Activated CD4-positive, alpha-beta memory T cell treated with anti-CD3 and anti-CD28 coated beads for 36 hours (primary cell): ENCODE data around the gene RPS6KA2. TPM values are rescaled to one million over a fixed set of nuclear protein-coding genes. Genes with fewer than 3 reads are reported as not detected.

Experiments used
- CTCF ChIA-PET: fragments of 350-600 bp; sonication (Branson Sonifier 250); formaldehyde crosslinking; loops from one replicate; lab custom pipeline; 2021; ENCODE audit warnings: antibody characterized with exemption, inconsistent platforms; lab: Charles Lee
- POLR2A ChIA-PET: fragments of 350-600 bp; sonication (Branson Sonifier 250); formaldehyde crosslinking; loops from one replicate; lab custom pipeline; 2021; ENCODE audit warnings: antibody characterized with exemption; lab: Charles Lee
- DNase-seq: peaks from one replicate; pipeline ENCODE4 v3.0.0-alpha.2; 2020
- H3K27ac Mint-ChIP-seq: one replicate; pipeline ENCODE4 v1.8.0; 2021; ENCODE audit warnings: mixed read lengths
- H3K27me3 Mint-ChIP-seq: one replicate; pipeline ENCODE4 v1.8.0; 2021; ENCODE audit warnings: mixed read lengths
- H3K36me3 Mint-ChIP-seq: one replicate; pipeline ENCODE4 v1.8.0; 2021; ENCODE audit warnings: mixed read lengths
- H3K4me1 Mint-ChIP-seq: one replicate; pipeline ENCODE4 v1.8.0; 2021; ENCODE audit warnings: low read depth, mixed read lengths
- H3K4me3 Mint-ChIP-seq: one replicate; pipeline ENCODE4 v1.8.0; 2021; ENCODE audit warnings: mild to moderate bottlenecking, mixed read lengths
- H3K9me3 Mint-ChIP-seq: one replicate; pipeline ENCODE4 v1.8.0; 2021; ENCODE audit warnings: mixed read lengths
- intact Hi-C: fragments of 100-400 bp; cut with micrococcal nuclease; formaldehyde crosslinking; loops from one replicate; pipeline ENCODE4 v1.15.1; 2023
- total RNA-seq, 2 experiments: library from RNA; stranded (reverse); gene quantifications; one replicate each; pipeline ENCODE4 v1.2.3, GENCODE V29; 2021

The RPS6KA2 gene
- total RNA-seq, 2 experiments from 2014 or later, result 7.7 to 7.9 TPM

DNA sequence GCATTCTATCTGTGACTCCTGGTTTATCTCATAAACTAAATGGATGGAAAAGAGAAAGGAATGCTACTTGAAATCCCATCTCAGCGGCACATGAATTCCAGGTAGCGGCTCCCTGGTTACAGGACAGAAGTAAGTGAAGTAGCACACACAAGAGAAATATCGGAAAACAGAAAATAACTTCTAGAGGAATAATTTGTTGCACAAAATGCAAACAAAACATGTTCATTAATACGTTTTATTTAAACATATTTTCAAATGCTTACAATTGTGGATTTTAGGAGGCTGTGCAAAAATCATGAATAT lies 26.5 kb upstream of the RPS6KA2 start:
- Mint-ChIP-seq H3K36me3 (no peaks in the 10 kb centered on the region), H3K27me3 (peaks cover 13% of the 10 kb centered on the region), H3K9me3 (no peaks in the 10 kb centered on the region), H3K27ac (no peak overlapping the region), H3K4me1 (peaks cover 9% of the 10 kb centered on the region), H3K4me3 (no peak overlapping the region)
- CTCF ChIA-PET, result no interaction called here
- intact Hi-C loops, result no loop called here
- POLR2A ChIA-PET, result no interaction called here
- no peak for DNase-seq

DNA sequence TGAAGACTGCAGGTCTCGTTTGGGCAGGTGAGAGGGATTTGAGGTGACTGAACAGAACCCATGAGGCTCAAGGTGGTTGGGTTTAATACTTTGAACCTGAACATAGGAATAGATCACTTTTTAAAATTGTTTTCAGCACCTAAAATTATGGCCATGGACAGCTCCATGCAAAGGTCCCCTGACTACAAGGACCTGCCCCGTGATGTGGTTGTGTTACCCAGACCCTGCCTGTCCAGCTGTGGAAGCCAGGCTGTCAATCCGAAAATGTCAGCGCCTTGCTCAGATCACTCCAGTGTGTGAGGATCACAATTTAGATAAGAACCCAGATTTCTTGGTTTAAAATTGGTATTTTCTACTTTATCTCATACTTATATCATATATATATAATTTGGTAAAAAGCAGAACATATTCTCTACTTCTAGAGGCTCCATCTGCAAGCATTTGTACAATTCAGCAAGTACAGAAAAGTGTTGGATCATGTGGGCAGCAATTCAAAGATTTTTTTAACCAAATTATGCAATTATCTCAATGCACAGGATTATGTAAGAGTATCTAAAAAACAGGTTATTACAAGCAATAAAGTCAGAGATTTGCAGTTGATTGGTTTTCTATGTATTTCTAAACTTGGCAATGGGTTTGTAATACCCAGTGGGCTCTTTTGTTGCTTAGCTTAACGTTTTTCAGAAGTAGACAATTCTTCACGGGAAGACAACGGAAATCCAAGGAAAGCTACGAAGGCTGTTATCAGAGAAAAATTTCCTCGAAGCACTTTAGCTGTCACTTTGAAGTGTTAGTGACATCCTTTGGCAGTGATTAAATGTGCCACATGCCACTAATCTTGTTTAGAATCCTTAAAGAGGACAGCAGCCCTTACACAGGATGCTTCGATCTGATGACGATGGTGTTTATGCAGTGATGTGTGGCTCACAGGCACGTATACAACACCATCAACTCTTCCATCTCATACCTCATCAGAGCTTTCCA lies 24.1 kb upstream of the RPS6KA2 start:
- Mint-ChIP-seq H3K9me3 (no peaks in the 10 kb centered on the region), H3K27ac (no peak overlapping the region), H3K4me1 (no peaks in the 10 kb centered on the region), H3K36me3 (no peaks in the 10 kb centered on the region), H3K4me3 (no peak overlapping the region), H3K27me3 (no peaks in the 10 kb centered on the region)
- intact Hi-C loops, result no loop called here
- CTCF ChIA-PET, result no interaction called here
- no peak for DNase-seq
- POLR2A ChIA-PET, result no interaction called here

DNA sequence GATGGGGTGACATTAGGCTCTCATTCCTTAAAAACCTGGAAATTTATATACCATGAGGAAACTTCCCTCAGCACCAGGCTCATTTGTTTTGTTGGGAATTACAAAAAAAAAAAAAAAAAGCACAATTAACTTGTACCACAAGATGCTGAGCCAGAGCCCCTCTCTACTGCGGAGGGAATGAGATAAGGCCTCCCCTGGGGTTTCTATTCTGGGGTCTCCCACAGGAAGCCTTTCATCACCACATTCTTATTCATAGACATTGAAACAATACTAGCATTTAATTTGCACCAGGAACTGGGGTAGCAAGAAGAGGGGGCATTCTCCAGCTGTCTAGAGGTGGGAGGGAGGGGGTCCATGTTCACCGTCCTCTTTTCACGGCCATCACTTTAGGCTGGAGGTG lies 23.0 kb upstream of the RPS6KA2 start:
- Mint-ChIP-seq H3K27ac (no peak overlapping the region), H3K4me3 (no peak overlapping the region), H3K9me3 (no peaks in the 10 kb centered on the region), H3K36me3 (no peaks in the 10 kb centered on the region), H3K27me3 (no peaks in the 10 kb centered on the region), H3K4me1 (no peaks in the 10 kb centered on the region)
- DNase-seq, result no peak
- POLR2A ChIA-PET, result no interaction called here
- intact Hi-C loops, result no loop called here
- CTCF ChIA-PET, result no interaction called here

DNA sequence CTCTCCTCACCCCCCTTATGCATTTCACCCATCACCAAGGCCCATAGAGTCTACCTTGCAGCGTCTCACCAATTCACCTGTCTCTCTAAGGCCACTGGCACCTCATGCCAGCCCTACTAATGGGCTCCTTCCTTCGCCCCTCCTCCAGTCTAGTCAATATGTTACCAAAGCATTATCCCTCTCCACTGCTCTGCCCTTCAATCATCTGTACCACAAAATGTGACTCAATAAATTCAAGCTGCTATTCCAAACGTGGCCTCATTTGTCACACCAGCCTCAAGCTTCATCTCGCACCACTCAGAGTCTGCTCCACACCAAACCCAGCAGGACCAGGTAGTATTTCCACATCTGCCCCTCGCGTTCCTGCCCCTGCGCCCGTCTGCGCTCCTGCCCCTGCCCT lies 21.8 kb upstream of the RPS6KA2 start:
- H3K27me3 Mint-ChIP-seq, result no peaks in the 10 kb centered on the region

DNA sequence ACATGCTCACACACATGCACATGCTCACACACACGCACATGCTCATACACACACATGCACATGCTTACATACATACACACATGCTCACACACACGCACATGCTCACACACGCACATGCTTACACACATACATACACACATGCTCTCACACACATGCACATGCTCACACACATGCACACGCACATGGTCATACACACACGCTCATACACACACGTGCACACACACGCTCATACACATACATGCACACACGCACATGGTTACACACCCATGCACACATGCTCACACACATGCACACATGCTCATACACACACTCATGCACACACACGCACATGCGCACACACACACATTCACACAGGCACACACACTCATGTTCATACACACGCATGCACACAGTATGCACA lies 20.8 kb upstream of the RPS6KA2 start:
- ChIA-PET POLR2A (no interaction called here), CTCF (no interaction called here)
- H3K36me3 Mint-ChIP-seq, result peaks cover 4% of the 10 kb centered on the region
- no peak overlapping the region for H3K4me3 Mint-ChIP-seq
- no peak for DNase-seq
- H3K27ac Mint-ChIP-seq, result no peak overlapping the region
- no peaks in the 10 kb centered on the region for H3K27me3 Mint-ChIP-seq
- intact Hi-C loops, result no loop called here
- H3K4me1 Mint-ChIP-seq, result no peaks in the 10 kb centered on the region
- H3K9me3 Mint-ChIP-seq, result peaks cover 7% of the 10 kb centered on the region

More for the DNA sequence above, 21.8 kb upstream of the RPS6KA2 start:
- peaks cover 3% of the 10 kb centered on the region for H3K9me3 Mint-ChIP-seq
- H3K4me3 Mint-ChIP-seq, result no peak overlapping the region
- H3K27ac Mint-ChIP-seq, result no peak overlapping the region
- H3K36me3 Mint-ChIP-seq, result no peaks in the 10 kb centered on the region
- DNase-seq, result no peak
- ChIA-PET POLR2A (no interaction called here), CTCF (no interaction called here)
- intact Hi-C loops, result no loop called here
- no peaks in the 10 kb centered on the region for H3K4me1 Mint-ChIP-seq

DNA sequence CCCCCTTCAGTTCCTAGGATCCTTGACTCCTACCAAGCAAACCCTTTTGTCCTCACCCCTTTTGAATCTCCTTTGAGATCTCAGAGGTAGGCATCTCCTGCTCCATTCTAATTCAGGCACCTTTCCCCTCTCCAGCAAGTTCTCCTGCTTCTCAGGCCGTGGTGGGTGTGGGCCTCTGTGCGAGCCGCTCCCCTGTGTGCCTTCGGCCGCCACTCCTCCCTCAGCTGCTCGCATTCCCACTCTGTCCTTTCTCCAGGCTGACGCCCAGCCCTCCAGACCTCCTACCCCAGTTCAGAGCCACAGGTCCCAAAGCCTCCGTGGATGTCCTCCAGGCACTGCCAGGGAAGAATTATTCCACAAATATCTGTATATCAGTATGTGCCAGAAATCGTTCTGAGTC lies 19.7 kb upstream of the RPS6KA2 start:
- no peak for DNase-seq
- intact Hi-C loops, result no loop called here
- ChIA-PET CTCF (no interaction called here), POLR2A (no interaction called here)
- Mint-ChIP-seq H3K9me3 (peaks cover 7% of the 10 kb centered on the region), H3K27me3 (no peaks in the 10 kb centered on the region), H3K27ac (no peak overlapping the region), H3K4me3 (no peak overlapping the region), H3K4me1 (no peaks in the 10 kb centered on the region), H3K36me3 (peaks cover 5% of the 10 kb centered on the region)

DNA sequence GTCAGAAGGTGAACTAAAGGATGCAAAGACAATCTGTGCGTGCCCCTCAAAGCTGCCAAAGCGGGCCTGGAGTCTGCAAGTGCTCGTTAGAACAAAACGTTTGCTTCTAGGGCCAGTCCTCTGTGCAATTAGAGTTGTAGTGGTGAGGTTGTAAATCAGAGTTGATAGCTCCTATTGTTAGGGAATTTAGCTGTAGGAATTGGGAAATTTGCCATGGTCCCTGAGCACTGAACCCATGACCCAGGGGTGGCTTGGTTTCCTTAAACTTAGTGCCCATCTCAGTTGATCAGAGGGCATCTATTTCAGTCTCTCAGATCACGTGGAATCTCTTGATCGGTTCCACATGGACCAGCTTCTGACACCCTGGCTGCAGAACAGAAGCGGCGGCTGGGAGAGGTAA lies 18.8 kb upstream of the RPS6KA2 start:
- H3K4me3 Mint-ChIP-seq, result no peak overlapping the region
- POLR2A ChIA-PET, result no interaction called here
- no peak overlapping the region for H3K27ac Mint-ChIP-seq
- peaks cover 2% of the 10 kb centered on the region for H3K27me3 Mint-ChIP-seq
- no peak for DNase-seq
- peaks cover 7% of the 10 kb centered on the region for H3K9me3 Mint-ChIP-seq
- CTCF ChIA-PET, result no interaction called here
- no peaks in the 10 kb centered on the region for H3K4me1 Mint-ChIP-seq
- intact Hi-C loops, result no loop called here
- H3K36me3 Mint-ChIP-seq, result peaks cover 5% of the 10 kb centered on the region

DNA sequence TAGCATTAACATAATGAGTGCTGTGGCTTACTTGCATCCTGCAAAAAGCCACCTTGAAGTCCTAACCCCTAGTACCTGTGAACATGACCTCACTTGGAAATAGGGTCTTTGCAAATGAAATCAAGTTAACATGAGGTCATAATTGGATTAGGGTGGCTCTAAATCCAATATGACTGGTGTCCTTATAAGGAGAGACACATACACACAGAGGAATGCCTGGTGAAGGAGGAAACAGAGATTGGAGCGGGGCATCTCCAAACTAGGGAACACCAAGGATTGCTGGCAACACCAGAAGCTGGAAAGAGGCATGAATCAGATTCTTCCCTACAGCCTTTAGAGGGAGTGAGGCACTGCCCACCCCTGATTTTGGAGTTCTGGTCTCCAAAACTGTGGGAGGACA lies 17.6 kb upstream of the RPS6KA2 start:
- Mint-ChIP-seq H3K27ac (no peak overlapping the region), H3K4me3 (no peak overlapping the region), H3K9me3 (peaks cover 7% of the 10 kb centered on the region), H3K27me3 (peaks cover 6% of the 10 kb centered on the region), H3K36me3 (peaks cover 5% of the 10 kb centered on the region), H3K4me1 (peaks cover 6% of the 10 kb centered on the region)
- intact Hi-C loops, result no loop called here
- DNase-seq, result no peak
- ChIA-PET CTCF (no interaction called here), POLR2A (no interaction called here)

DNA sequence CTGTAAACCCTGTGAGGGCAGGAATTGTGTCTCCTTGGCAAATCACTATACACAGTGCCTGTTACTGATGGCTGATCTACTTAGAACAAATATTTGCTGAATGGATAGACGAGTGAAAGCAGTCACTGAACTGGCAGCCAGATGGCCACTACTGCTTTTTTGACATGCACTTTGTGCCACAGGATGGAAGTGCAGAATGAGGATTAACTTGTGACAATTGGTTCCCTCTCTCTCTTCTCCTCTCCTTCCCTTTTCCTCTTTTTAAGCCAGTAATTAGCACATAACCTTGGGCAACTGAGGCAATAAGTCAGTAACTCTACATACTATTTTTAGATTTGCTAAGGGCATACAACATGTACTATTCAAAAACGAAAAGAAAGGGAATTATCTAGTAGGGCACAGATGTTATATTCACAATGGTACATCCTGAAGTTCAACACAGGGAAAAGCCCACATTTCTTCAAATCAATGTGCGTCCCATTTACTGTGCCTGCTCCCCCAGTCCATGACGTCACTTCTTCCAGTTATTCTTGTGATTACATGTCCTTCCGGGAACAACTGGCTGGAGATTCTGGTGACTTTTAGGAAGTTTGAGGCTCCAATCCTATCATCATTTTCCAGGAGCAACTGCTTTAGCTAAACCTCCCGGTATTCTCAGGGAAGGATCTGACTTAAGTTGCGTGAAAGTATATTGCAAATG lies 17.0 kb upstream of the RPS6KA2 start:
- H3K4me1 Mint-ChIP-seq, result peaks cover 6% of the 10 kb centered on the region
- H3K9me3 Mint-ChIP-seq, result peaks cover 7% of the 10 kb centered on the region
- peaks cover 12% of the 10 kb centered on the region for H3K27me3 Mint-ChIP-seq
- ChIA-PET CTCF (no interaction called here), POLR2A (no interaction called here)
- intact Hi-C loops, result no loop called here
- no peak for DNase-seq
- H3K36me3 Mint-ChIP-seq, result peaks cover 5% of the 10 kb centered on the region
- no peak overlapping the region for H3K4me3 Mint-ChIP-seq
- H3K27ac Mint-ChIP-seq, result no peak overlapping the region

DNA sequence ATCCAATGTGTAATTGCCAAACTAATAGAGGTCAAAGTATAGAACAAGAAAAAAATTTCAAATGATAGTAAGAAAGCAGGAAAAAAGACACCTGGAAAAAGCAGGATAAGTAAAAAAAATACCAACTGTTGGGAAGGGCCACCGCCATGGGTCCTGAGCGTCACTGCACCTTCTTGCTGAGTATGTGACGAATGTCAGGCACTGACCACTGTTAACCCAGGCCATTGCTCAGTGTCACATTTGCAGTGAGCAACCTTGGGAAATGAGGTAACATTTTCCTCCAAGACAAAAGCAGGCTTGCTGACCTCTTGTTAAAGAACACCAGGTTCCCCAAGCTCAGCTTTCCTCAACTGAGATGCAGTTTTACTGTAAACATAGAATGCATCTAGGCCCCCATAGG lies 15.6 kb upstream of the RPS6KA2 start:
- H3K27me3 Mint-ChIP-seq, result peaks cover 16% of the 10 kb centered on the region
- ChIA-PET CTCF (no interaction called here), POLR2A (no interaction called here)
- H3K9me3 Mint-ChIP-seq, result peaks cover 7% of the 10 kb centered on the region
- no peak overlapping the region for H3K27ac Mint-ChIP-seq
- intact Hi-C loops, result no loop called here
- DNase-seq, result no peak
- peaks cover 5% of the 10 kb centered on the region for H3K36me3 Mint-ChIP-seq
- H3K4me1 Mint-ChIP-seq, result peaks cover 6% of the 10 kb centered on the region
- no peak overlapping the region for H3K4me3 Mint-ChIP-seq

DNA sequence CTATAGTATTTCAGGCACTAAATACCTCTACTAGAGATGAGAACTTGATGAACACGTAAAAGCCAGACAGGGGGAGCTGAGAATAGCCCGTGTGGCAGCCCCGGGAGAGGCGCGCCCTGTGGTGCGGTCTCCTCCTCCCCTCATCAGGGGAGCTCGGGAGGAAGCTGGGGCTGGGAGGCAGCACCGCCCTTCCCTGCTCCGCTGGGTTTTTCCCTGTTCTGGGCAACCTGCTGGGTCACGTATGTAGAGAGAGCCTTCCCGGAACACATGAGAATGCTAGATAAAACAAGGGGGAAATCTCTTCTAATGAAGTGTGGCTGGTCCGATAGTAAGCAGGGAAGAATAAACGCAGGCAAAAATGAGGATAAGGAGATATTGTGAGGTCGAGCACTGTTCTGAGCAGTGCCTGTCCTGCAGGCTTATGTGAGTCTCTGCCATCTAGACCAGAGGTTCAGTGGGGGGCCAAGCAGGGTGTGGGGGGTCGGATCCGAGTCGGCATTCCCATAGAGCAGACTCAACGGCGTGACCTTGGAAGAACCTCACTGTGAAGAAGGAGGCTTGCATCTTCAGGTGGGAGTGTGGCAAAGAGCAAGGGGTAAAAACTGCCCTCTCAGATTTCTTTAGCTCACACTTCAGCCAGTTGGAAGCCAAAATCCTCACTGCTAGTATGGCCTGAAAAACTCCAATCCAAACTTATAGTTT lies 13.4 kb upstream of the RPS6KA2 start:
- POLR2A ChIA-PET, result no interaction called here
- H3K9me3 Mint-ChIP-seq, result peaks cover 7% of the 10 kb centered on the region
- CTCF ChIA-PET, result no interaction called here
- peaks cover 6% of the 10 kb centered on the region for H3K4me1 Mint-ChIP-seq
- intact Hi-C loops, result no loop called here
- DNase-seq, result peak; percentile 24
- H3K4me3 Mint-ChIP-seq, result no peak overlapping the region
- H3K36me3 Mint-ChIP-seq, result peaks cover 5% of the 10 kb centered on the region
- no peak overlapping the region for H3K27ac Mint-ChIP-seq
- H3K27me3 Mint-ChIP-seq, result peaks cover 19% of the 10 kb centered on the region

DNA sequence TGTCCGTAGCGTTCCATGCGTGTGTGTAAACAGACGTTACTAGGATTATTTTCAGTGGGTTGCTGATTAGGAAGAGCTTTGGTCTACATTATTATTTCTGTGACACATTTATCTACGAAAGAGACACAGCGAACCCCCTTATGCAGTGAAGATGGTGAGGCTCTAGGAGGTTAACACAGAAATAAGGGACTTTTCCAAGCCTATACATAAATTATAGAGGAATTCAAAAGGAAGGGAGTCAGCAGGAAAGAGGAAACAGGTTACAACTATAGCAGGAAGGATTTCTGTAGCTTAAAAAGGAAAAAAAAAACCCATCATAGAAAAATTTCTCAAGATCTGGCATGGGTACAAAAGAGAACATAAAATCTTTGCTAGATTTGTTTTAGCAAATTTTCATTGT lies 12.9 kb upstream of the RPS6KA2 start:
- Mint-ChIP-seq H3K27ac (no peak overlapping the region), H3K4me1 (peaks cover 6% of the 10 kb centered on the region), H3K4me3 (no peak overlapping the region), H3K36me3 (peaks cover 5% of the 10 kb centered on the region), H3K9me3 (peaks cover 7% of the 10 kb centered on the region), H3K27me3 (peaks cover 19% of the 10 kb centered on the region)
- no peak for DNase-seq
- ChIA-PET CTCF (no interaction called here), POLR2A (no interaction called here)
- intact Hi-C loops, result no loop called here
